DMS153 treated with DMSO at 0.1 percent for 48 hours (cell line): ENCODE measurements around the gene KCNK10.

ENCODE experiments used
- DNase-seq: peaks from one replicate; lab custom pipeline; 2025; ENCODE audit not compliant: unreplicated experiment; lab: John Stamatoyannopoulos, UW

The KCNK10 gene

GRCh38 chr14:88232771-88233170 is 90.3 kb downstream of the KCNK10 start:
- DNase-seq = no peak

- DNase-seq = no peak
Observed at GRCh38 chr14:88231603-88232002, 91.5 kb downstream of the KCNK10 start.

- no peak for DNase-seq
Observed at GRCh38 chr14:88229428-88229827, 93.6 kb downstream of the KCNK10 start.

GRCh38 chr14:88228522-88229236 is 94.4 kb downstream of the KCNK10 start:
- DNase-seq = no peak

GRCh38 chr14:88227693-88228092 is 95.4 kb downstream of the KCNK10 start:
- no peak for DNase-seq

GRCh38 chr14:88225721-88226120 is 97.3 kb downstream of the KCNK10 start:
- no peak for DNase-seq

GRCh38 chr14:88218119-88218915 is 104.8 kb downstream of the KCNK10 start:
- DNase-seq = no peak

GRCh38 chr14:88212691-88213090 is 110.4 kb downstream of the KCNK10 start:
- no peak for DNase-seq

- DNase-seq = no peak
Observed at GRCh38 chr14:88210426-88210825, 112.6 kb downstream of the KCNK10 start.

GRCh38 chr14:88209273-88209672 is 113.8 kb downstream of the KCNK10 start:
- DNase-seq = no peak

- no peak for DNase-seq
Observed at GRCh38 chr14:88208858-88209257, 114.2 kb downstream of the KCNK10 start.

GRCh38 chr14:88204221-88204620 is 118.8 kb downstream of the KCNK10 start:
- no peak for DNase-seq

GRCh38 chr14:88203291-88203690 is 119.8 kb downstream of the KCNK10 start:
- no peak for DNase-seq

GRCh38 chr14:88202286-88202685 is 120.8 kb downstream of the KCNK10 start:
- DNase-seq = no peak

GRCh38 chr14:88201851-88202250 is 121.2 kb downstream of the KCNK10 start:
- DNase-seq = no peak

- DNase-seq = no peak
Observed at GRCh38 chr14:88199882-88200281, 123.2 kb downstream of the KCNK10 start.

GRCh38 chr14:88198446-88198845 is 124.6 kb downstream of the KCNK10 start:
- no peak for DNase-seq

- no peak for DNase-seq
Observed at GRCh38 chr14:88196925-88197324, 126.1 kb downstream of the KCNK10 start.

- no peak for DNase-seq
Observed at GRCh38 chr14:88196116-88196890, 126.8 kb downstream of the KCNK10 start.

GRCh38 chr14:88195676-88196075 is 127.4 kb downstream of the KCNK10 start:
- no peak for DNase-seq

GRCh38 chr14:88194531-88194930 is 128.5 kb downstream of the KCNK10 start:
- DNase-seq = no peak

GRCh38 chr14:88191605-88192004 is 131.5 kb downstream of the KCNK10 start:
- DNase-seq = no peak
